Progenitor cell of endocrine pancreas (in vitro differentiated cells): ENCODE data around the gene BMPR2. TPM values are rescaled to one million over a fixed set of nuclear protein-coding genes. Genes with fewer than 3 reads are reported as not detected.

Experiments
- DNase-seq: peaks from one replicate; pipeline ENCODE4 v3.0.0; 2021; ENCODE audit warnings: low spot score; ENCODE audit not compliant: unreplicated experiment
- H3K27ac Mint-ChIP-seq: 2 replicates; pipeline ENCODE4 v1.8.0; 2021; ENCODE audit warnings: mild to moderate bottlenecking, moderate library complexity, mixed read lengths
- H3K27me3 Mint-ChIP-seq: 2 replicates; pipeline ENCODE4 v1.8.0; 2021; ENCODE audit warnings: mixed read lengths
- H3K36me3 Mint-ChIP-seq: 2 replicates; pipeline ENCODE4 v1.8.0; 2022; ENCODE audit warnings: mixed read lengths; ENCODE audit not compliant: insufficient read depth
- H3K4me1 Mint-ChIP-seq: 2 replicates; pipeline ENCODE4 v1.8.0; 2021; ENCODE audit warnings: low read depth, mixed read lengths
- H3K4me3 Mint-ChIP-seq: 2 replicates; pipeline ENCODE4 v1.8.0; 2021; ENCODE audit warnings: low read depth, mild to moderate bottlenecking, moderate library complexity, mixed read lengths
- H3K9me3 Mint-ChIP-seq: 2 replicates; pipeline ENCODE4 v1.8.0; 2021; ENCODE audit warnings: low read depth, mixed read lengths
- total RNA-seq: library from RNA; stranded (reverse); gene quantifications from 2 replicates; pipeline ENCODE4 v1.2.1, GENCODE V29; 2021
- TF ChIP-seq, protein P1 (sequence below): fragments of 200-600 bp; sonication (generic); IDR thresholded peaks from one replicate; pipeline ENCODE4 v1.5.0; 2021; ENCODE audit warnings: antibody characterized with exemption, mild to moderate bottlenecking; ENCODE audit not compliant: unreplicated experiment

BMPR2 gene
- total RNA-seq, 1 donor from 2014 or later: 36.7 TPM

DNA sequence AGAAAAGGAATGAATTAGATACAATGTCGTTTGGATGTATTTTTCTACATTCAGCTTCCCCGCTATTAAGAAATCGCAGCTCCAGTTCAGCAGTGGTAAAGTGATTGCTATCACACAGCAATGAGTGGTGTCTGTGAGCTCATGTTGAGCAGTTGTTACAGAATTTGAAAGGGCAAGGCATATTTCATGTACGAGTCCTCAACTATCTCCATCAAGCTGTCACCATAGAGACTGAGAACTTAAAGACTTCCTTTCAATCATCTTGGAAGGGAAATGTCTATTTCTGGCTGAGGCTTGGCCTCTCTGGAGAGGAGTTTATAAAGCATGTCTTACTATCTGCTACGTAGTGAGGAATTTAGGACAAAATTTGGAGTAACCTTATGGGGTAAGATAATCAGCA, 234.3 kb downstream of the BMPR2 start:
- H3K27ac Mint-ChIP-seq: no peak overlapping the region
- H3K36me3 Mint-ChIP-seq: no peaks in the 10 kb centered on the region
- H3K27me3 Mint-ChIP-seq: no peaks in the 10 kb centered on the region
- no peaks in the 10 kb centered on the region for H3K9me3 Mint-ChIP-seq
- no peak for DNase-seq
- H3K4me1 Mint-ChIP-seq: no peaks in the 10 kb centered on the region
- H3K4me3 Mint-ChIP-seq: no peak overlapping the region
- TF ChIP-seq, protein P1, sequence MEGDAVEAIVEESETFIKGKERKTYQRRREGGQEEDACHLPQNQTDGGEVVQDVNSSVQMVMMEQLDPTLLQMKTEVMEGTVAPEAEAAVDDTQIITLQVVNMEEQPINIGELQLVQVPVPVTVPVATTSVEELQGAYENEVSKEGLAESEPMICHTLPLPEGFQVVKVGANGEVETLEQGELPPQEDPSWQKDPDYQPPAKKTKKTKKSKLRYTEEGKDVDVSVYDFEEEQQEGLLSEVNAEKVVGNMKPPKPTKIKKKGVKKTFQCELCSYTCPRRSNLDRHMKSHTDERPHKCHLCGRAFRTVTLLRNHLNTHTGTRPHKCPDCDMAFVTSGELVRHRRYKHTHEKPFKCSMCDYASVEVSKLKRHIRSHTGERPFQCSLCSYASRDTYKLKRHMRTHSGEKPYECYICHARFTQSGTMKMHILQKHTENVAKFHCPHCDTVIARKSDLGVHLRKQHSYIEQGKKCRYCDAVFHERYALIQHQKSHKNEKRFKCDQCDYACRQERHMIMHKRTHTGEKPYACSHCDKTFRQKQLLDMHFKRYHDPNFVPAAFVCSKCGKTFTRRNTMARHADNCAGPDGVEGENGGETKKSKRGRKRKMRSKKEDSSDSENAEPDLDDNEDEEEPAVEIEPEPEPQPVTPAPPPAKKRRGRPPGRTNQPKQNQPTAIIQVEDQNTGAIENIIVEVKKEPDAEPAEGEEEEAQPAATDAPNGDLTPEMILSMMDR: no peak

DNA sequence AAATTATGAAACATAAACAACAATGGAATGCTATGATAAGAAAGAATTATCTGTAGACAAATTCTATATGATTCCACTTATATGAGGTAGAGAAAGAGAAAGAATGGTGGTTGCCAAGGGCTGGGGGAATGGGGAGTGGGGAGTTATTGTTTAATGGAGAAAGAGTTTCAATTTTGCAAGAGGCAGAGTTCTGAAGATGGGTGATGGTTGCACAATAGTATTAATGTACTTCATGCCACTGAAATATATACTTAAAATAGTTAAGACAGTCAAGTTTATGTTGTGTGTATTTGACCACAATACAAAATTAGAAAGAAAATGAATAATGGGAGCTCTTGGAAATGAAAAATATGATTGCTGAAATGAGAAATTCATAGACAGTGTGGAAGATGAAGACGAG, 236.0 kb downstream of the BMPR2 start:
- Mint-ChIP-seq H3K4me1 (no peaks in the 10 kb centered on the region), H3K9me3 (no peaks in the 10 kb centered on the region), H3K4me3 (no peak overlapping the region), H3K27me3 (no peaks in the 10 kb centered on the region), H3K27ac (no peak overlapping the region), H3K36me3 (no peaks in the 10 kb centered on the region)
- DNase-seq: no peak
- TF ChIP-seq, protein P1: no peak

DNA sequence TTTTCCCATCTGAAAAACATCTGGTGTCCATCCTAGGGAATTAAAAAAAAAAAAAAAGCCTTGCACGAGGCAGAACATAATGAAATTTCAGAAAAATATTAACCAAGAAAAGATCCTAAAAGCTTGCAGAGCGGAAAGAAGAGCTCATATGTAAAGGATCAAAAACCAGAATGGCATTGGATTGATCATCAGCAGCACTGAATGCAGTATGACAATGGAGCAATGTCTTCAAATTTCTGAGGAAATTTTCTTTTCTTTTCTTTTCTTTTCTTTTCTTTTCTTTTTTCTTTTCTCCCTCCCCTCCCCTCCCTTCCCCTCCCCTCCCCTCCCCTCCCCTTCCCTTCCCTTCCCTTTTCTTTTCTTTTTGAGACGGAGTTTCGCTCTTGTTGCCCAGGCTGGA, 237.4 kb downstream of the BMPR2 start:
- Mint-ChIP-seq H3K36me3 (no peaks in the 10 kb centered on the region), H3K27ac (no peak overlapping the region), H3K4me1 (no peaks in the 10 kb centered on the region), H3K4me3 (no peak overlapping the region), H3K27me3 (no peaks in the 10 kb centered on the region), H3K9me3 (peaks cover 3% of the 10 kb centered on the region)
- TF ChIP-seq, protein P1: no peak
- no peak for DNase-seq

Other genes starting within 250 kb of the BMPR2 start
- gene SUMO1, start 137.7 kb upstream of the BMPR2 start, total RNA-seq: 131 and 135 TPM in 2 replicates
- gene NOP58, start 110.6 kb upstream of the BMPR2 start, total RNA-seq: 75.4 and 76.6 TPM in 2 replicates